Measurements from ENCODE around the gene COMTD1. TPM values are rescaled to one million over a fixed set of nuclear protein-coding genes. Genes with fewer than 3 reads are reported as not detected.

COMTD1 gene
- total RNA-seq, 3 donors from 2014 or later (not counting 1 experiment from before 2014, with no cell fraction given) = 19.9 to 25.1 (median 20.1) TPM

- no peaks in the 10 kb centered on the region for H3K27me3 ChIP-seq (ENCODE audit: control insufficient read depth, insufficient read depth, low read length)
- Mint-ChIP-seq H3K27ac (no peak overlapping the region), H3K9me3 (no peaks in the 10 kb centered on the region), H3K36me3 (no peaks in the 10 kb centered on the region), H3K4me1 (no peaks in the 10 kb centered on the region), H3K27me3 (ENCODE audit: low read depth in 2 of 2) (no peaks in the 10 kb centered on the region), H3K4me3 (no peak overlapping the region)
- ATAC-seq (no peak), DNase-seq (no peak)
- no peaks in the 10 kb centered on the region for H3K4me1 ChIP-seq (ENCODE audit: control insufficient read depth, insufficient read depth, low read length)
- intact Hi-C loops (cut with micrococcal nuclease) = no loop called here
- H3K27ac ChIP-seq (ENCODE audit: low read length) = no peak overlapping the region
- TF ChIP-seq CTCF (IDR thresholded peaks at IDR 0.05) = no peak
- no peaks in the 10 kb centered on the region for H3K9me3 ChIP-seq (ENCODE audit: control insufficient read depth, insufficient read depth, low read length)
- no peaks in the 10 kb centered on the region for H3K36me3 ChIP-seq (ENCODE audit: control insufficient read depth, insufficient read depth, low read length)
- H3K4me3 ChIP-seq (ENCODE audit: low read length) = no peak overlapping the region
- WGBS (ENCODE audit: insufficient coverage) = 62% methylated on average over 3 of the region's 3 CpGs
Observed at GRCh38 chr10:75260990-75261389, 25.2 kb upstream of the COMTD1 start.

- ATAC-seq (no peak), DNase-seq (no peak)
- 83% methylated on average over 1 of the region's 2 CpGs for WGBS (ENCODE audit: insufficient coverage)
- Mint-ChIP-seq H3K4me1 (no peaks in the 10 kb centered on the region), H3K27ac (no peak overlapping the region), H3K9me3 (peaks cover 2 to 13% of the 10 kb centered on the region in 2 donors), H3K4me3 (no peak overlapping the region), H3K36me3 (peaks cover 13% of the 10 kb centered on the region), H3K27me3 (ENCODE audit: low read depth in 2 of 2) (peaks cover 0 to 2% of the 10 kb centered on the region in 2 donors)
- Histone ChIP-seq H3K27me3 (ENCODE audit: control insufficient read depth, insufficient read depth, low read length) (no peaks in the 10 kb centered on the region), H3K4me1 (ENCODE audit: control insufficient read depth, insufficient read depth, low read length) (no peaks in the 10 kb centered on the region), H3K9me3 (ENCODE audit: control insufficient read depth, insufficient read depth, low read length) (peaks cover 11% of the 10 kb centered on the region), H3K4me3 (ENCODE audit: low read length) (no peak overlapping the region), H3K27ac (ENCODE audit: low read length) (no peak overlapping the region), H3K36me3 (ENCODE audit: control insufficient read depth, insufficient read depth, low read length) (no peaks in the 10 kb centered on the region)
- TF ChIP-seq CTCF (IDR thresholded peaks at IDR 0.05) = no peak
- intact Hi-C loops (cut with micrococcal nuclease) = no loop called here
Observed at GRCh38 chr10:75254739-75255138, 19.0 kb upstream of the COMTD1 start.

- Histone ChIP-seq H3K9me3 (ENCODE audit: control insufficient read depth, insufficient read depth, low read length) (peaks cover 11% of the 10 kb centered on the region), H3K27me3 (ENCODE audit: control insufficient read depth, insufficient read depth, low read length) (no peaks in the 10 kb centered on the region), H3K4me3 (ENCODE audit: low read length) (no peak overlapping the region), H3K4me1 (ENCODE audit: control insufficient read depth, insufficient read depth, low read length) (no peaks in the 10 kb centered on the region), H3K36me3 (ENCODE audit: control insufficient read depth, insufficient read depth, low read length) (no peaks in the 10 kb centered on the region), H3K27ac (ENCODE audit: low read length) (no peak overlapping the region)
- Mint-ChIP-seq H3K36me3 (peaks cover 13% of the 10 kb centered on the region), H3K27me3 (ENCODE audit: low read depth in 2 of 2) (peaks cover 0 to 2% of the 10 kb centered on the region in 2 donors), H3K27ac (no peak overlapping the region), H3K4me3 (no peak overlapping the region), H3K4me1 (no peaks in the 10 kb centered on the region), H3K9me3 (peaks cover 2 to 13% of the 10 kb centered on the region in 2 donors)
- TF ChIP-seq CTCF (IDR thresholded peaks at IDR 0.05) = no peak
- intact Hi-C loops (cut with micrococcal nuclease) = no loop called here
- DNase-seq = no peak
- no peak for ATAC-seq
- whole genome bisulfite sequencing (ENCODE audit: insufficient coverage) = 100% methylated on average over 1 of the region's 1 CpG
Observed at GRCh38 chr10:75253281-75254220, 17.8 kb upstream of the COMTD1 start.

All from natural killer cell (primary cell).